Fibroblast of lung (primary cell): ENCODE results near the gene PREB.

Experiments
- EZH2 ChIP-seq: IDR thresholded peaks from 2 replicates; pipeline ENCODE4 v1.5.1; 2012; ENCODE audit warnings: low read length, control low read depth, mild to moderate bottlenecking; ENCODE audit errors: missing control alignments
- TF ChIP-seq, protein P1 (sequence below), 2 donors: IDR thresholded peaks in 1 of 2; conservative IDR thresholded peaks in 1 of 2; 1 replicate in 1 of 2; 2 replicates in 1 of 2; pipeline ENCODE4 v1.5.1; 2011 to 2012; ENCODE audit warnings: low read length in 2 of 2, control low read depth in 1 of 2, inconsistent platforms in 1 of 2, low read depth in 1 of 2, mild to moderate bottlenecking in 1 of 2

DNA sequence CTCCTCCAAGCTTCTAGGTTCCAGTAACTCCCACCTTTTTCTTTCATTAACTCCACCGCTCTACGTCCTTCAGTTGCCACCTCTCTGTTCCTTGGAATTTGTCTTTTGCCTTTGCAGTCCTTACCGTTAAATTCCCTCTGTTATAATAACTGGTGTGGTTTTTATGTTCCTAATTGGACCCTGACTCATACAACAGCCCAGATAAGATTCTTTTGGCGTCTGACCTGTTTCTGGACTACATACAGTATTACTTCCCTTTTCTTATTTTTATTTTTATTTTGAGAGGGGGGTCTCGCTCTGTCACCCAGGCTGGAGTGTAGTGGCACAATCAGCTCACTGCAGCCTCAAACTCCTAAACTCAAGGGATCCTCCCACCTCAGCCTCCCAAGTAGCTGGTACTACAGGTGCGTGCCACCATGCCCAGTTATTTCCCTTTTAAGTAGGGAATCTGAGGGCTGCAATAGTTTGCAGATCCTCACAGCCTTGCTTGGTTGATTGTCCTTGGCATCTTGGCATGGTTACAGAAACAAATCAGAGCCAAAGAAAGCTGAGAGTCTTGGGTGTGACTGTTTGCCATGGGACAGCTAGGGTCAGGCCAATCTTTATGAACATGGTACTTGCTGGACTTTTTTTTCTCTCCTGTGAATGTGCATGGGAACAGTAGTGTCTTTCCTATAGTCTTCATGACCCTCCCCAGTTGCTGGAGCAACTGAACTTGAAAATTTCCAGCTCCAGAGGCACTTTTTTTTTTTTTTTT lies 36.3 kb upstream of the PREB start:
- TF ChIP-seq, protein P1, sequence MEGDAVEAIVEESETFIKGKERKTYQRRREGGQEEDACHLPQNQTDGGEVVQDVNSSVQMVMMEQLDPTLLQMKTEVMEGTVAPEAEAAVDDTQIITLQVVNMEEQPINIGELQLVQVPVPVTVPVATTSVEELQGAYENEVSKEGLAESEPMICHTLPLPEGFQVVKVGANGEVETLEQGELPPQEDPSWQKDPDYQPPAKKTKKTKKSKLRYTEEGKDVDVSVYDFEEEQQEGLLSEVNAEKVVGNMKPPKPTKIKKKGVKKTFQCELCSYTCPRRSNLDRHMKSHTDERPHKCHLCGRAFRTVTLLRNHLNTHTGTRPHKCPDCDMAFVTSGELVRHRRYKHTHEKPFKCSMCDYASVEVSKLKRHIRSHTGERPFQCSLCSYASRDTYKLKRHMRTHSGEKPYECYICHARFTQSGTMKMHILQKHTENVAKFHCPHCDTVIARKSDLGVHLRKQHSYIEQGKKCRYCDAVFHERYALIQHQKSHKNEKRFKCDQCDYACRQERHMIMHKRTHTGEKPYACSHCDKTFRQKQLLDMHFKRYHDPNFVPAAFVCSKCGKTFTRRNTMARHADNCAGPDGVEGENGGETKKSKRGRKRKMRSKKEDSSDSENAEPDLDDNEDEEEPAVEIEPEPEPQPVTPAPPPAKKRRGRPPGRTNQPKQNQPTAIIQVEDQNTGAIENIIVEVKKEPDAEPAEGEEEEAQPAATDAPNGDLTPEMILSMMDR (conservative IDR thresholded peaks at IDR 0.05 in 1 of 2, IDR thresholded peaks at IDR 0.05 in 1 of 2; ENCODE audit: low read depth in 1 of 2, low read length in 2 of 2): no peak
- no peak for TF ChIP-seq EZH2
